Astrocyte of the hippocampus (primary cell): ENCODE data around the gene SLC17A4.

ENCODE experiments used
- DNase-seq: peaks from one replicate; pipeline ENCODE4 v3.0.0; 2011; ENCODE audit warnings: low read depth, low spot score

Gene SLC17A4

DNA sequence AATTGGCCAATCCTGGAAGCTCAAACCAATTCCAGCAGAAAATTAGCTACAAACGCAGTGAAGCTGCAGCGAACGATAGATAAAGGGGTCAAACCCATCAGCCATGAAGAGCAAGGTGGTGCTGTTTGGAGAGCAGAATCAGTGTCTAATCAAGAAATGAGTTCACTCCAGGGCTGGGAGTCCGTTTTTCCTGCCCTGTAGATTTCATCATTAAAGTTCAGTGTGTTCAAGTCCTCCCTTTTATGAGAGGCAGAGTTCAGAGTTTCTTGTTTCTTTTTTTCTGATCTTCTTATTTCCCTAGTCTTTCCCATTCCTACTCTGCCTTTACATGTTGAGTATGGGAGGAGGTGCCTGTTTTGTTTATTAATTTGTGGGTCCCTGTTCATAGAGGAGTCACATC is 46.9 kb downstream of the SLC17A4 start:
- no peak for DNase-seq

DNA sequence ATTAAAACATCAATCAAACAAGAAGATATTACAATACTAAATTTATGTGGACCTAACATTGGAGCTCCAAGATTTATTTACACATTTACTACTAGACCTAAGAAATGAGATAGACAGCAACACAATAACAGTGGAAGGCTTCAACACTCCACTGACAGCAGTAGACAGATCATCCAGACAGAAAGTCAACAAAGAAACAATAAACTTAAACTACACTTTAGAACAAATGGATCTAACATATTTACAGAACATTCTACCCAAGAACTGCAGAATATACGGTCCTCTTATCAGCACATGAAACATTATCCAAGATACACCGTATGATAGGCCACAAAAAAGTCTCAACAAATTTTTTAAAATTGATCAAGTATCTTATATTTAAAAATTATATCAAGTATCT is 50.3 kb downstream of the SLC17A4 start:
- no peak for DNase-seq

DNA sequence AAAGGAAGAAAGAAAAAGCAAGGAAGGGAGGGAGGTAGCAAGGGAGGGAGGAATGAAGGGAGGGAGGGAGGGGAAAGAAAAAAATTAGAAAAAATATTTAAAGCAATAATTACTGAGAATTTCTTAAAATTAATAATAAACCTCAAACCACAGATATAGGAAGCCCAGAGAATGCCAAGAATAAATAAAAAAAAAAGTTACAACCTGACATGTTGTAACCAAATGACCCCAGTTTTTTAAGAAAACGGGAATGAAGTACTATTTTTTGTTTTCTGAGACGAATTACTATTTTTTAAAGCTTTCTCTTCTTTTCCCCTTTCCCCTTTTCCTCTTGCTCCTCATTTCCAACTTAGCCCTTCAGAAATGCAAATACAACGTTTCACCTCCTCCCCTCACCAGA is 60.7 kb downstream of the SLC17A4 start:
- no peak for DNase-seq

DNA sequence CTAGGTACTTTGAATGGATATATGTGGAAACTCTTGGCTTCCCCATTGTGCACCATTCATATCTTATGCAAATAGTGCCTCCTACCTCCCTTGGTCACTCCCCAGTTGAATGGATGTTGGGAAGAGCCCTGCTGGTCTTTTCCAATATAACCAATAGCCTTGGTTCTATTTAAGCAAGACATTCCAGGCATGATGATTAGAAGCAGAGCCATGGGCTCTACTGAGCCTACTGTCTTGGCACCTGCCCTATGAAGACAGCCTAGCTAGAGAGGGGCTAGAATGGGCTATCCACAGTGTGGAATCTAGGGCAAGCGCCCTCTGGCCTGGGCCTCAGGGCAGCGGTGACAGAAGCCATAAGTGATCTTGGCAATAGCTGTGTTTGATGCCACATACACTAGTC is 61.7 kb downstream of the SLC17A4 start:
- DNase-seq = no peak

DNA sequence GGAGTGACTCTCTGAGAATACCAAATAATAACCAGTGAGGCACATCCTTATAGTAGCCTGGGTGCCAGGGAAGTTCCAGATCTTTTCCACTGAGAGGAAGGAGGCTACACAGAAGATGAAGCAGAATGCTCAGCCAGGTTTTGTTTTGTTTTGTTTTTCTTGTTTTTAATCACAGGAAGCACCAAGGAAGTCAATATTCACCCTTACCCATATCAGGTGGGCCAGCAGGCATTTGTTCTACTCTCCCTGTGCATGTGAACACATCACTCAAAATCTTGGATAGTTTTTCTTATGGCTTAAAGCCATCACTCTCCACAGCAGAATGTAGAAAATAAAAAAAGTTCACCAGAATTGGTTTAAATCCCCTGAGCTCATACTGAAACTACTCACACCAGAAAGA is 66.8 kb downstream of the SLC17A4 start:
- DNase-seq = no peak

DNA sequence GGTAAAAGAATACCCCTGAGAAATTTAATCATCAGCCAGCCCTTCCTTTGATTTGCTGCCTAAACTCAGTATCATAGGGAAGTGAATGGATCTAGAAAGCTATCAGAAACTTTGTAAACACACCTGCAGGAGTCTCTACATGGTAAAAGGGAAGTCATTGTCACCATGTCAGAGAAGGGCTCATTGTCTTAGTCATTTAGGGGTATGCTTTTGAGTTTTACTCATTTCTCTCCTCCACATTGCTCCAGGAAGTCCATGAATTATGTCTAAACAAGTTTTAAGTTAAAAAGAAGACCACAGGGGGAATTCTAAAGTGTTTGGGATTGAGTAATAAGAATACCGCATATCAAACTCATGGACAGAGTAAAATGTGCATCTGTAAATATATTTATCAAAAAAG is 74.8 kb downstream of the SLC17A4 start:
- no peak for DNase-seq

DNA sequence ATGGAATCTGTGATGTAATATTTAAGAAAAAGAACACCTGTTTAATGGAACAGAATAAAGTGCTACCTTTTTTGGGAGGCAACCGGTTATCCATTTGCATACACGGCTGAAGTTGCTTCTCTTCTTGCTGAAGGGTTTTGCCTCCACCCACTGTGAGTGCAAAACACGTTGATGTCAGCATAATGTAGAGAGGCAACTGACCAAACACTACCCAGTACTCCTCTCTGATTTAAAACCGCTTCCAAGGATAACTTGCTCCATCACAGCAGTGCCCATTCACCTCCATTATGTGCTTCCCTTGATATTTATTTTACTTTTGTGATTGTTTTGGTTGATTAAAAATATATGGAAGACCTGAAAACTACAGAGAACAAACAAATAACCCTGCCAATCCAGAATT is 75.9 kb downstream of the SLC17A4 start:
- no peak for DNase-seq
